Uterus (tissue), 4 donors: ENCODE data around the gene TMEM95. TPM values are rescaled to one million over a fixed set of nuclear protein-coding genes. Genes with fewer than 3 reads are reported as not detected.

ENCODE experiments used
- DNase-seq, 2 donors: peaks; one replicate each; pipeline ENCODE4 v3.0.0-alpha.2; 2019 to 2020
- H3K27ac ChIP-seq, 2 donors: fragments of 200-600 bp; sonication (generic); 1 replicate in 1 of 2; 2 replicates in 1 of 2; pipeline ENCODE4 v1.5.1; 2016 to 2018
- H3K27me3 ChIP-seq, 2 donors: fragments of 200-600 bp; sonication (generic); one replicate each; pipeline ENCODE4 v1.5.1; 2018 to 2019; ENCODE audit warnings: control low read depth in 1 of 2
- H3K36me3 ChIP-seq, 2 donors: fragments of 200-600 bp; sonication (generic); one replicate each; pipeline ENCODE4 v1.5.1; 2019; ENCODE audit warnings: control low read depth in 1 of 2
- H3K4me1 ChIP-seq, 2 donors: fragments of 200-600 bp; sonication (generic); one replicate each; pipeline ENCODE4 v1.5.1; 2018 to 2019; ENCODE audit warnings: control low read depth in 1 of 2
- H3K4me3 ChIP-seq, 2 donors: fragments of 200-600 bp; sonication (generic); 1 replicate in 1 of 2; 2 replicates in 1 of 2; pipeline ENCODE4 v1.5.1; 2018 to 2019; ENCODE audit warnings: mild to moderate bottlenecking in 1 of 2
- H3K9me3 ChIP-seq, 2 donors: fragments of 200-600 bp; sonication (generic); one replicate each; pipeline ENCODE4 v1.5.1; 2019; ENCODE audit warnings: control low read depth in 1 of 2
- POLR2A ChIP-seq, 2 donors: fragments of 450-650 bp; IDR thresholded peaks; one replicate each; pipeline ENCODE4 v1.6.1; 2016; ENCODE audit warnings: antibody characterized with exemption in 2 of 2, mild to moderate bottlenecking in 1 of 2, moderate library complexity in 1 of 2
- intact Hi-C: fragments of 100-400 bp; cut with DNase I; formaldehyde crosslinking; loops from one replicate; pipeline ENCODE4 v1.15.1; 2023; ENCODE audit warnings: low total_unique reads
- total RNA-seq, 4 donors: library from RNA; depleted of rRNA in 3 of 4; stranded (reverse); fragments of >200 nt in 3 of 4; gene quantifications; one replicate each; pipeline versions ENCODE4 v1.1.0 to v1.2.4, GENCODE V29; 2014 to 2023
- TF ChIP-seq, protein P1 (sequence below), 4 experiments: fragments of 200-600 bp in 2 of 4; fragments of 450-650 bp in 2 of 4; sonication (generic) in 2 of 4; IDR thresholded peaks; one replicate each; pipeline ENCODE4 v1.5.1; 2016 to 2019; ENCODE audit warnings: antibody characterized with exemption in 4 of 4, mild to moderate bottlenecking in 2 of 4, moderate library complexity in 1 of 4
- donor health status: DM: yes; HTN: yes; CAD: no.

TMEM95 gene
- total RNA-seq, 4 donors from 2014 or later, result not detected

DNA sequence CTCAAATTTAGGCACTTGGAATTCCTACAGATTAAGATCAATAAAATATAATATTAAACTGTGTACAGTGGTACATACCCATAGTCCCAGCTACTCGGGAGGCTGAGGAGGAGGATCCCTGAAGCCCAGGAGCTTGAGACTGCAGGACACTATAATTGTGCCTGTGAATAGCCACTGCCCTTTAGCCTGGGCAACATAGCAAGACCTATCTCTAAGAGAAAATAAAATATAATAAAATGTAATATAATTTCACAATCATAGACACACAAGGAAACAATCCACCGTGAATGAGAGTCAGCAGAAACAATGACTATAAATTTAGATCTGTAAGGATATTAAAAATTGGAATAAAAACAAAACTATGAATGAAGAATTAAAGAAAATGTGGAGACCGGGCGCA is 15.9 kb downstream of the TMEM95 start:
- TF ChIP-seq, protein P1, sequence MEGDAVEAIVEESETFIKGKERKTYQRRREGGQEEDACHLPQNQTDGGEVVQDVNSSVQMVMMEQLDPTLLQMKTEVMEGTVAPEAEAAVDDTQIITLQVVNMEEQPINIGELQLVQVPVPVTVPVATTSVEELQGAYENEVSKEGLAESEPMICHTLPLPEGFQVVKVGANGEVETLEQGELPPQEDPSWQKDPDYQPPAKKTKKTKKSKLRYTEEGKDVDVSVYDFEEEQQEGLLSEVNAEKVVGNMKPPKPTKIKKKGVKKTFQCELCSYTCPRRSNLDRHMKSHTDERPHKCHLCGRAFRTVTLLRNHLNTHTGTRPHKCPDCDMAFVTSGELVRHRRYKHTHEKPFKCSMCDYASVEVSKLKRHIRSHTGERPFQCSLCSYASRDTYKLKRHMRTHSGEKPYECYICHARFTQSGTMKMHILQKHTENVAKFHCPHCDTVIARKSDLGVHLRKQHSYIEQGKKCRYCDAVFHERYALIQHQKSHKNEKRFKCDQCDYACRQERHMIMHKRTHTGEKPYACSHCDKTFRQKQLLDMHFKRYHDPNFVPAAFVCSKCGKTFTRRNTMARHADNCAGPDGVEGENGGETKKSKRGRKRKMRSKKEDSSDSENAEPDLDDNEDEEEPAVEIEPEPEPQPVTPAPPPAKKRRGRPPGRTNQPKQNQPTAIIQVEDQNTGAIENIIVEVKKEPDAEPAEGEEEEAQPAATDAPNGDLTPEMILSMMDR (IDR thresholded peaks at IDR 0.05), result no peak
- no peak for TF ChIP-seq POLR2A (IDR thresholded peaks at IDR 0.05)
- no peak for DNase-seq
- Histone ChIP-seq H3K4me1 (no peaks in the 10 kb centered on the region), H3K4me3 (no peak overlapping the region), H3K27me3 (no peaks in the 10 kb centered on the region), H3K36me3 (no peaks in the 10 kb centered on the region), H3K9me3 (no peaks in the 10 kb centered on the region), H3K27ac (no peak overlapping the region)
- intact Hi-C loops, result no loop called here

- no peaks in the 10 kb centered on the region for H3K9me3 ChIP-seq
- intact Hi-C loops, result no loop called here
- TF ChIP-seq, protein P1 (IDR thresholded peaks at IDR 0.05), result no peak
Observed at GRCh38 chr17:7374353-7374752, 19.4 kb downstream of the TMEM95 start.

DNA sequence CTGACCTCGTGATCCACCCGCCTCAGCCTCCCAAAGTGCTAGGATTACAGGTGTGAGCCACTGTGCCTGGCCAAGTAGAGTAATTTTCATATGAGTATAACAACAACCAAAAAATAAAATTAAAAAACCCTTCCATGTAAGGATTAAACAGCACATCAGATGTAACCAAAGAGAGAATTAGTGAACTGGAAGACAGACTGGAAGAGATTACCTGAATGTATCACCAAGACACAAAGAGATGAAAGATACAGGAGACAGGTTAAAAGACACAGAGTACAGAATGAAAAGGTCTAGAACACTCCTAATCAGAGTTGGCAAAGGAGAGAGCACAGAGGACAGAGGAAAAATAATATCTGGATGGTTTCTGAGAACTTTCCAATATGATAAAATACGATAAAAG is 24.2 kb downstream of the TMEM95 start:
- TF ChIP-seq, protein P1 (IDR thresholded peaks at IDR 0.05), result no peak
- no peak for TF ChIP-seq POLR2A (IDR thresholded peaks at IDR 0.05)
- Histone ChIP-seq H3K9me3 (no peaks in the 10 kb centered on the region), H3K4me3 (no peak overlapping the region), H3K36me3 (no peaks in the 10 kb centered on the region), H3K27ac (no peak overlapping the region), H3K4me1 (peaks cover 0 to 7% of the 10 kb centered on the region in 2 donors), H3K27me3 (no peaks in the 10 kb centered on the region)
- intact Hi-C loops, result no loop called here
- DNase-seq, result no peak

More at GRCh38 chr17:7374353-7374752, 19.4 kb downstream of the TMEM95 start:
- H3K4me1 ChIP-seq, result no peaks in the 10 kb centered on the region
- no peaks in the 10 kb centered on the region for H3K36me3 ChIP-seq
- H3K27ac ChIP-seq, result no peak overlapping the region
- H3K27me3 ChIP-seq, result no peaks in the 10 kb centered on the region
- H3K4me3 ChIP-seq, result no peak overlapping the region
- DNase-seq, result no peak

GRCh38 chr17:7380321-7380720 is 25.4 kb downstream of the TMEM95 start:
- intact Hi-C loops, result no loop called here
- no peaks in the 10 kb centered on the region for H3K27me3 ChIP-seq
- H3K4me3 ChIP-seq, result peak overlapping the region; percentile 13 to 43
- no peaks in the 10 kb centered on the region for H3K36me3 ChIP-seq
- peak overlapping the region in 1 of 2 donors; percentile 64 for H3K27ac ChIP-seq
- H3K9me3 ChIP-seq, result no peaks in the 10 kb centered on the region
- peaks cover 0 to 11% of the 10 kb centered on the region in 2 donors for H3K4me1 ChIP-seq
- no peak for DNase-seq
- TF ChIP-seq, protein P1 (IDR thresholded peaks at IDR 0.05), result no peak
- no peak for TF ChIP-seq POLR2A (IDR thresholded peaks at IDR 0.05)

DNA sequence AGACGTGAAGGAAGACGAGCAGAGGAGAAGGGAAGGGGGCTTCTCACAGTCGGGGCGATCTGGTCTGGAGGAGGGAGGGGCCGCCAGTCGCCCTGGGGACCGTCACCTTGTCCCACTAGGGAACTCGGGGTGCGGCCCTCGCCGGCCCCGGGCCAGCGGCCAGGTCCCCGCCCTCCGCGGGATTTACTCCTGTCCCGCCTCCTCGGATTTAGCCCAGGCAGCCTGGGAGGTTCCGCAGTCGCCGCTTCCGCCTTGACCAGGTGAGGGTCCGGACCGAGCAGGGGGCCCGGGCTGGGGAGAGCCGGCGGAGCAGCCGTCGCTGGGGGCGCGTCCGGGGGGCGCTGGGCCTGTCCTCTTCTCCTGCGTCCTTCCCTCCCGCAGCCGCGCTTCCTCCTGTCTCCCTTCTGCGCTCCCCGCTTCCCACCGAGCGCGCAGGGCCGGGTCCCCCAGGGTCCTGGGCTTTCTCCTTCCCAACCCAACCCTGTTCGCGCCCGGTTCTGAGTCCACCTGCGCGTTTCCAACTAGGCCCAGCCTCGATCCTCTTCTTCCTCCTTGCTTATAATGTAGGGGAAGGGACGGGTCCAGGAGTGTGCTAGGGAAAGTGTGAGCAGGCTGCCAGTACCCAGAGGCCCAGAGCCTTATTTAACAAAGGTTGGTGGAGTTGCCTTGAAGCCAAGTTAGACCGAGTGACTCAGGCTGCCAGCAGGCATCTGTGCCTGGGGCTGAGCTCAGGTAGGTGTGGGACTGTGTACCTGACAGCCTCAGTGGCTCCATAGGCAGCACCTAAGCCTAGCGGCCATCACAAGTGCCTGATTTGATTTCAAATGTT is 26.1 kb downstream of the TMEM95 start, which contains the start of gene TNK1:
Gene TNK1 (plus strand): TSS at position 235 of the 829 bp plus-strand sequence. CDS start 1,838 bp downstream, outside the sequence.
- peak within 1 kb of the TSS in 1 of 2 donors; percentile 64 for H3K27ac ChIP-seq
- DNase-seq, result peak; percentile 49 to 56
- TF ChIP-seq, protein P1 (IDR thresholded peaks at IDR 0.05), result no peak
- peak in 1 of 2 donors; percentile 48 for TF ChIP-seq POLR2A (IDR thresholded peaks at IDR 0.05)

More for the DNA sequence above, 26.1 kb downstream of the TMEM95 start, which contains the start of gene TNK1:
- Histone ChIP-seq H3K27me3 (no peaks in the 10 kb centered on the region), H3K9me3 (no peaks in the 10 kb centered on the region), H3K4me3 (peak within 1 kb of the TSS; percentile 13 to 43), H3K36me3 (no peaks in the 10 kb centered on the region), H3K4me1 (peaks cover 0 to 11% of the 10 kb centered on the region in 2 donors)
- intact Hi-C loops, result no loop called here
